LoVo (cell line): ENCODE results near the gene GNPNAT1.
A peak's percentile ranks its signal among the peaks of the same experiment; 100 is the strongest.

ENCODE experiments used
- DNase-seq: peaks from one replicate; pipeline ENCODE4 v3.0.0-alpha.2; 2016; ENCODE audit warnings: low spot score

GNPNAT1 gene

DNA sequence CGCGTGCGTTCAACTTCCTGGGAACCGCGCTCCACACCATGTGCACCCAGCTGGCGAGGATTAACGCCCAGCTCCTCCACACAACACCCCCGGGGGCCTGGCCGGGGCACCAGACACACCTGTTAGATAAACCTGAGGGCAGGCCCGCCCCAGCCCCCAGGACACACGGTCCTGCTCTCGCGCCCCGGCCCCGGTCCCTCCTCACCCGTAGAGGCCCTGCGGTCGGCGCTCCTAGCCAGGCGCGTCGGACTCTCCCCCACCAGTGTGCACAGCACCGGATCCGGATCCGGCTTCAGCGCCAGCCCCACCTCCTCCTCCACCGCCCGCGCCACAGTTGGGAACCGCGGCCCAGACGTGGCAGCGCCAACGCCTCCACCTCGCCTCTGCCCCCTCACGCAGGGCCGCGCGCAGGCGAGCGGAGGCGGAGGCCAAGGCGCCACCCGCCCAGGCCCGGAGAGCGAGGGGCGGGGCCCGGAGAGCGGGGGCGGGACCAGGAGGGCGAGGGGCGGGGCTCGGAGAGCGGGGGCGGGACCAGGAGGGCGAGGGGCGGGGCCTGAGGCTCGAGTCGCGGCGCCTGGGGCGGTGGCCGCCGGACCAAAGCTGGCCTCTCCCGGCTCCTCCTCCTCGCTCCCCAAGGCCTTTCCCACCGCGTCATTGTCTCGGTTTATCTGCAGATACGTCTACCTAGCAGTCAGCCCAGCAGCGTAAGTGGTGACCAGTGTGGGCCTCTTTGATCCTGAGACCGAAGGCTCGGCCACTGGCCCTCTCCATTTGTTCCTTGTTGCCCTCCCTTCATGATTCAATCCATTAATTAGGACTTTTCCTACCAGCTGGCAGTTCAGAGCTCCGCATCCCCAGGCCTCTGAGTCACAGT, at the start of gene GNPNAT1:
Gene GNPNAT1 (minus strand): TSS at position 385 of the 874 bp plus-strand sequence. CDS start 6,957 bp downstream, outside the sequence.
- DNase-seq = peak; percentile 91

DNA sequence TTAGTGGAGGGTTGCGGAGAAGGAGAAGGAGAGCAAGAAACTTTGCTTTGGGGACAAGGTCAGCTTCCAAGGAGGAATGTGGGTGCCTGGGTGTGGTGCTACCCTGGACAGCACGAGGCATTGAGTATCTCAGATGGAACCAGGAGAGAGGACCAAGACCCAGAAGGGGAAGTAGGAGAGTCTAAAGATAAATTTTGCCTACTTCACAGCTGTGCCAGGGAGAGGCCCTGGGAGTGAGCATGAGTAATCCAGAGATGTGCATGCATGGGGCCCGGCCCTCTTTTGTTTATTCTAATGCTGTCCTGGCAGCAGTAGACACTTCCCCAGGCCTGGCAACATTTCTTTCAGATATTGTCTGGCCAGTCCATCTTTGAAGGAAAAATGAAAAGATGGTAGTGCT, 49.5 kb upstream of the GNPNAT1 start:
- no peak for DNase-seq

DNA sequence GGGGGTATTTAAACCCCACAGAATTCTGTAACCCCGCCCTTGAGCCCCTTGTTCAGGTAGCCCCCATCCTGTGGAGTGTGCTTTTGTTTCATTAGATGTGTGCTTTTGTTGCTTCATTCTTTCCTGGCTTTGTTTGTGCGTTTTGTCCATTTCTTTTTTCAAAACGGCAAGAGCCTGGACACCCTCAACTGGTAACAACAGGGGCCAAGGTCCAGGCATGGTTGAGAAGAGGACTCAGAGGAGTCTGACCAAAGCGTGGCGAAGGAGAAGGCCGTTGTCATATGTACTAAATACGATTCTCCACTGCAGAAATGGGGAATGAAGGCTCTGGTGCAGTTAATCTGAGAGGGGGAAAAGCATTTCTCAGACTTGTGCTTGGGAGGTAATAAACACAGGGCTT, 46.0 kb upstream of the GNPNAT1 start:
- no peak for DNase-seq

DNA sequence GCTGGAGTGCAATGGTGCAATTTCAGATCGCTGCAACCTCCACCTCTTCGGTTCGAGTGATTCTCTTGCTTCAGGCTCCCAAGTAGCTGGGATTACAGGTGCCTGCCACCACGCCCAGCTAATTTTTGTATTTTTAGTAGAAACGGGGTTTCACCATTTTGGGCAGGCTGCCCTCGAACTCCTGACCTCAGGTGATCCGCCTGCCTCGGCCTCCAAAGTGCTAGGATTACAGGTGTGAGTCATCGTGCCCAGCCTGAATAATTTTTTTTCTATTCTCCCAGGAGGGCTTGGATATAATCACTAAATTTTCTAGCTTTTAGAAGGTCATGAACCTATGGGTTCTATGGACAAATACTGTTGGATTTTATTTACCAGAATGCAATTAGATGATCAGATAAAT, 44.7 kb upstream of the GNPNAT1 start:
- DNase-seq = no peak

DNA sequence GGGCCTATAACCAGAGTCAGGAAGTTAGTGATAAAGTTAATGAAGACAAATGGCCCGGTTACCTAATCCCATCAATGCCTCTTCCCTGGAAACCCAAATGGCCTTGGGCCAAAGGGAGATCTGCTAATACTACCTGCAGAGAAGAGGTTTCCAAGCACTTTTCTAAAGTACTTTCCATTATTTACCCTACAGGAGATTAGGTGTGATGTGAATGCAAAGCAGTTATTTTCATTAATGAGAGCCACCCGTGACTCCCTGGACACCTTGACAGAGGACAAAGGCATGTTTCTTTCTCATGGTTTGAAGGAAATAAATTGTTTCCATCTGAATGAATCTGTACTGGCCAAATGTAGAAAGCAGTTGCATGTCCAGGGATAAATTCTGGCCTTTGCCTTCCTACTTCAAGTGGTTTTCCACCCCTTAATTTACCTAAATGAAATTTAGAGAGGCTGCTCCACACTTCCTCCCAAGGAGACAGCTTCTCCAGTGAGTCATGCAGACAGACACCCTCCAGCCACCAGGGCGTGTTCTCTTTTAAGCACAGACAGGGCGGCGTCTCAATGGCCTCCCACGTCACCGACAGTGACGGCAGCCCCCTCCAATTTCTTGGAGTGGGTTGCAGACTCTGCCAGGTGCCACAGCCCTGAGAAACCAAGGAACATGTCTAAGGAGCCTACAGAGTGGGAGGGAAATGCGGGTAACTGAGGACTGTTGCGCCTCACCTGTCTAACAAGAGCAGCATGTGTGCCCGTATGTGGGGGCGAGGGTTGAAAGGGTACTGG, 43.9 kb upstream of the GNPNAT1 start:
- peak; percentile 13 for DNase-seq

DNA sequence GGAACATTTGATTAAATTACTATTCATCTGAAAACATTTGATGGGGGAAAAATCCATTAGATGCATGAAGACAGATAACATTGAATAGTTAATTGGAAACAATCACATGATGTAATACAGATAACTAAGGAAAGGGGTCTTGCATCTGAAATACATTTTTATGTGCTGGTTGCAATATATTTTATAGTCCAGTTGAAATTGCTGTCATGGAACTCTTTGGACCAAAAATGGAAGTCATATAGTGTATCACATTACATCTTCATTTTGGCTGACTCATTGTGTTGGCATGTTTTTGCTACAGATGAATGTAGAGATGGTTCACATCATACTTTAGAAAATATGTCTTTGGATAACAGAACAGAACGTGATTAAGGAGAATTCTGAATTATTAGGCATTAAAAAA, 43.0 kb upstream of the GNPNAT1 start:
- DNase-seq = no peak

DNA sequence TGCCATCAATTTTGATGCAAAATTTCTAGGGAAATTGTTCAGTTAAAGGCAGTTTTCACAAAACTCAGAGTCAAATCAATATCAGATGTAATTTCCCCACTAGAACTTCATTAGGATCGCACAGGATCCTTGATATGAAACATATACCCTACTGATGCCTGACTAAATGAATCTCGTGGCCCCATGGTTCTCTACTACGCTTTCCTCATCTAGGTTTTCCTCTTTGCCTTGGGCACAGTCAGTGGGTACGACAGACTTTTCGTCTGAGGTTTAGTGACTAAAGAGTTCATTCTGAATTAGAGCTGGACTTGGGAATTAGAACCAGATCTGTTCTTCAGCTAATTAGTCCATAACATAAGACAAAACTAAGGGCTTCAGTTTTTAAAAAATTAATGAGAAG, 42.5 kb upstream of the GNPNAT1 start:
- DNase-seq = no peak

DNA sequence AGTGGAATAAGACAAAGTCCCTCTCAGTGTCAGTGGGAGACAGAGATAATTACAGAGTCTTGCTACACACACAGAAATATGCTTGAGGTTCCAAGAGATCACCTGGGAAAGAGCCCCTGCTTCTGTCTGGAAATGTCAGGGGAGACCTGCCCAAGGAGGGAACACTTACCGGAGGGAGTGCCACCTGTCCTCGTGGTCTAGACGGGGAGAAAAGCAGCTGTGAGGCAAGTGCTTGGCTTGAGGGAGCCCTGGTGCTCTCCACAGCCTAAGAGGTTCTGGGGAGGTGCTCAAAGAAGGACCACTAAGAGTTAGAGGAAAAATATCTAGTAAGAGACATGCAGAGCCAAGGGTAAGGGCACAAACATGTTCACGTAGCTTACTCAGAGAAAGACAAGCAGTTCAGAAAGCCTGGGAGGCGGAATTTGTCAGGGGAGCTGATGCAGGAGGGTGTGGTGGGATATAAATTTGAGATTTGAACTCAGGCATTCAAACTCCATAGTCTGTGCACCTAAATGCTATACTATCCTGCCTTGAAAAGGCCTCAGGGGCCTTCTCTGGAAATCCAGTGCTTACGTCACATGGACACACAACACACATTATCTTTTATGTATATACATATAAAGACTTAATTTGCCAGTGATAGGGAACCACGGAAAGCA, 38.2 kb upstream of the GNPNAT1 start:
- DNase-seq = no peak

DNA sequence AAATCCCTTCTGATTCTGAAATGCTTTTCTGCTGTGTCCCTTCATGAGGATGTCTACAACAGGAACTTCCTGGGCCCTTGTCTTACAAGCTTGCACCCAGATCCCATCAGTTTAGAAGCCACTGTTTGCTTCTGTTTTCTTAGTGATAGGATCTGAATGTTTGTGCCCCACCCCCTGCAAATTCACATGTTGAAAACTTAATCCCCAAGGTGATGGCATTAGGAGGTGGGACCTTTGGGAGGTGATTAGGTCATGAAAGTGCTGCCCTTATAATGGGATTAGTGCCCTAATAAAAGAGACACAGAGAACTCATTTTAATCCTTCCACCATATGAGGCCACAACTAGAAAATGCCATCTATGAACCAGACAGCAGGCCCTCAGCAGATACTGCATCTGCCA, 36.0 kb upstream of the GNPNAT1 start:
- no peak for DNase-seq

DNA sequence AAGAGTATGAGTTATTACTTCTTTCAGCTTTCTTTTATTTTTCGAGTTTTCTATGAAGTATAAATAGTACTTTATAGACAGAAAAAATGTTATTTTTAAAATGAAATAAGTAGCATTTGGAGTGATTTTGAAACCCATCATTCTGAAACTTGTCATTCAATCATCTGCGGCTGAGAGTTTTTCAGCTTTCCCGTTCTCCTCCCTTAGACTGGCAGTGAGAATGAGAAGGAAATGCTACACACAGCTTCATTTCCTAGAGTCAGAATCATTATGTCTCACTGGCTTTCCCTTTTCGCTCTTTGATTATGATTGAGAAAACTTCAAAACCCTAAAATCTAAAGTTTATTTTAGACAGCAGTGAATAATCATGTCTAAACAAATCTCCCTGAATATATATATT, 33.7 kb upstream of the GNPNAT1 start:
- DNase-seq = no peak

DNA sequence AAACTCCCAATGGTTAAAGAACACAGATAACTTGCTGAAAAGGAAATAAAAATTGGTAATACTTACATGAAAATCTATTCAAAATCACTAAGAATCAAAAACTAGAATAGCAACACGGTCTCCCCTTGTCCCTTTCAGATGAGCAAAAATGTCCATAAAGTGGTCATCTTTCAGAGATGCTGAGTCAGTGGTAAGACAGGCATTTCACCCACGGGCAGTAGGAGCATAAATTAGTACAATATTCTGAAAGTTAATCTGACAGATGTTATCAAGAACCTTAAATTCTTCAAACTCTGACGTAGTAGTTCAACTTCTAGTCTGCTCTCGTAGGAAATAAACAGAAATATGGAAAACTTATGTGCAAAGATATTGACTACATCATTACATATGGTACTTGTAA, 33.1 kb upstream of the GNPNAT1 start:
- DNase-seq = no peak

DNA sequence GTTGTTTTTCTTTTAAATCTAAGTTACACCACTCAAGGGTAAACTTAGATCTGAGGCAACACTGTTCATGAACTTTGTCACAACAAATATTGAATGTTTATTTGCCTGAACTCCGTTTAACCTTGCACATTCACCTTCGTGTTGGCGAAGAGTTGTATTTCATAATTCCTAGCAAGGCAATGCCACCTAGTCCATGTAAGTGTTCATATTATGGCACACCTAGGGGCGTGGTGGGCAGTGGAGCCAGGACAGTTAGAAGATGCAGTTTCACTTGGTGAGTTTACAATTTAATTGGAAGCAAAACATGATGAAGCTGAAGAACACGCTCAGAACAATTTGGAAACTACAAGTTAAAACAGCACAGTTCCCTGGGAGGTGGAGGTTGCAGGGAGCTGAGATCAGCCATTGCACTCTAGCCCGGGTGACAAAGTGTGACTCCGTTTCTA, 30.4 kb upstream of the GNPNAT1 start:
- DNase-seq = no peak

DNA sequence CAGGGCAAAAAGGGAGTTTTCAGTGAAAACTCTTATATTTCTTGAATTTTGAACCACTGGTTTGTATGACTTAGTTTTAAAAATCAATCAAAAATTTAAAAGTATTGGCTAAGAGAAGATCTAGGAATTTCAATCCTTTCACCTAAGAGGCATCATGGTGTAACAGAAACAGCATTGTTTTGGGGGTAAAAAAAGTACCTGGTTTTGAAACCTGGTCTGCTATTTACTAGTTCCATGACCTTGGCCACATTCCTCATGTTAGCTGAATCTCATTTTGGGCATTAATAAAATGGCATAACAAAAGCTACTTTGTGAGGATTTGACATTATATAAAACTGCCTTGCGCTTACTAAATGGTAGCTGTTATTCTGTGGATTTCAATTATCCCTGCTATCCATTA, 16.7 kb upstream of the GNPNAT1 start:
- no peak for DNase-seq

DNA sequence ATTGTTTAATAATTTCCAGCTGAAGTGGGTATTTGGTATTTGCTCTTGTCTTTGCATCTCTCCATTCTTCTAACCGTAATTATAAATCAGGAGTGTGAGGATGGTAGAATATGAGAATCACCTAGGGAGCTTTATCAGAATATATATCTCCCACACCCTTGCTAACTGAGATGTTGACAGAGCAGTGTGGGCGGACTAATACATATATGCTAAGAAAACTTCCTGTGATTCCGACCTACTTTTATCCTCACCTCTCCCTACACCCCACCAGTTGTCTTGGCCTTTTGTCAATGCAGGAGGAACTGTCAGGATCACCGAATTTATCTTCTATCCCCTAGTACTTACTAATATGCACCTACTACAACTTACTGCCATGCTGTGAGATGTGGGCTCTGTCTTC, 14.7 kb upstream of the GNPNAT1 start:
- DNase-seq = no peak

DNA sequence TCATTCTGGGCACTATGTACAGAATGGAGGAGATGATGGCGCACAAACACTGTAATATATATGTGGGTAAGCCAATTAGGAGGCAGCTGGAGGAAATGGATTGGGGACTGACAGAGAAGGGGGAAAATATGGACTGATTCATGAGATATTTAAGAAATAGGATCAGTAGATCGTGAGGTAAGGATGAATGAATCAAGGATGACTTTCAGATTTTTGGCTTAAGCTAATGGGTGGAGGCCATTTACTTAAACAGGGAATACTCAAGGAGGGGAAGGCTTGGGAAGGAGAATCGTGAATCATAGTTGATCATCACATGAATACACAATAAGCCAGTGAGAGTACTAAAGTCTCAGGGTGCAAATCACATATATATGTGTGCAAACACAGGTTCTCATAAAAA, 11.2 kb upstream of the GNPNAT1 start:
- DNase-seq = no peak

DNA sequence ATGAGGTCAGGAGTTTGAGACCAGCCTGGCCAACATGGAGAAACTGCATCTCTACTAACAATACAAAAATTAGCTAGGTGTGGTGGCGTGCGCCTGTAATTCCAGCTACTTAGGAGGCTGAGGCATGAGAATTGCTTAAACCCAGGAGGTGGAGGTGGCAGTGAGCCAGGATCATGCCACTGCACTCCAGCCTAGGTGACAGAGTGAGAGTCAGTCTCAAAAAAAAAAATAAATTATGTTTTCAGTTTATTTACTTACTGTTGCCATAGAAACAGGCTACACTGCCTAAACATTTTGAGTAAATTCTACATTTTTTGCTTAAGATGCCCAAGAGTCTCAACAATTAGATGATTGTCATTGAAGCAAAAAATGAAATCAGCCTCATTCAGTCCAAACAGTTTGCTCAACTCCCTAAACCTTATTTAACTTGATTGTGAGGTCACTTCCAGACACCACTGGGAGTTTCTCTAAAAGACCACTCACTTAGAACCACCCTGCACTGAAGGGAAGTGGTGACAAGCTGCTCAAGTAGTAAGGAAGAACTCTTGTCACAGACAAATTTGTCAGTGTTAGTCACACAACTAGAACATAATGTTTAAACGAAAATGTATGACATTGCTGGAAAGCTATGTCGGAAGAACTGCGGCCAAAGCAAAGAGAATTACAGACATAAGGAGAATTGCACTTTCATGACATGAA, 9.8 kb upstream of the GNPNAT1 start:
- DNase-seq = no peak

DNA sequence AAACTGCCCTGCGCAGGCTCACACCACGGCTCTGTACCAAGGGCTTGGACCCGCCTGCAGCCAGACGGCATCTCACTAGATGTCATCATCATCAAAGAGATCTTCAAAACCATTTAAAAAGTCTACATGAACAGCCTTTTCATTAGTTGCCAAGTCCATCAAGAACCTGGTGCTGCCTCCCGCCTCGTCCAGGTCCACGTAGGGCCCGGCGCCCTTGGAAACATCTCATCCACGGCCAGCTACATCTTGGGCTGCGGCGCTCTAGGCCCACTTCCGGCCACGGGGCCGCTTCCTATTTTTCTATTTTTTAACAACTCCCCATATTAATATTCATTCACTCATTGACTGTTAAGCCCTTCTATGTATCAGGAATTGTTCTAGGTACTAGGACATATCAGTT, 7.4 kb upstream of the GNPNAT1 start:
- DNase-seq = no peak

DNA sequence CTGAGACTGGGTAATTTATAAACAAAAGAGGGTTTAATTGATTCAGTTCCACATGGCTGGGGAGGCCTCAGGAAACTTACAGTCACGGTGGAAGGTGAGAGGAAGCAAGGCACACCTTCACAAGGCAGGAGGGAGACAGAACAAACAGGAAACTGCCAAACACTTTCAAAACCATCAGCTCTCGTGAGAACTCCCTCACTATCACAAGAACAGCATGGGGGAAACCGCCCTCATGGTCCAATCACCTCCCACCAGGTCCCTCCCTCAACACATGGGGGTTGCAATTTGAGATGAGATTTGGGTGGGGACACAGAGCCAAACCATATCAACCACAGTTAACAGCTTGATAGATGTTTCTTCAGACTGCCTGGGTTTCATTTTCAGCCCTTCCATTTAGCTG, 6.2 kb upstream of the GNPNAT1 start:
- no peak for DNase-seq

DNA sequence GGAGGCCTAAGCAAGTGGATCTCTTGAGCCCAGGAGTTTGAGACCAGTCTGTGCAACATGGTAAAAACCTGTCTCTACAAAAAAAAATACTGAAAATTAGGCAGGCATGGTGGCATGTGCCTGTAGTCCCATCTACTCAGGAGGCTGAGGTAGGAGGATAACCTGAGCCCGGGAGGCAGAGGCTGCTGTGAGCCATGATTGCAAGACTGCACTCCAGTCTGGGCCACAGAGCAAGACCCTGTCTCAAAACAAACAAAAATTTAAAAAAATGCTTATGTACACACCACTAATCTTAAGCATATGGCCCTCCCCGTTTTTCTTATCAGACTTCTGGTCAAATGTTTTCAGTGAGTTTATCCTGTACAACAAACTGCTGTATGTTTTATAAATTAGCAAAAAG, 1.7 kb upstream of the GNPNAT1 start:
- no peak for DNase-seq

DNA sequence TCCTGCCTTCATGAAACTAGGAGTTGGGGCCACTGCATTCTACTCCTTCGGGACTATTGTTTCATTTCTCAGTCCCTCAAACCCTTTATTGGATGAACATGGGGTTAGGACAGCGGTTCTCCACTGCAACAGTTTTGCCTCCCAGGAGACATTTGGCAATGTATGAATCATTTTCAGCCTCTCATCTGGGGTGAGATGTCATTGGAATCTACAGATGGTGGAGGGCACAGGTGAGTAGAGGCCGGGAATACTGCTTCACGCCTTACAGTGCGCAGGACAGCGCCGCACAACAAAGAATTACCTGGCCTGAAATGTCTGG, 649 bp upstream of the GNPNAT1 start:
- DNase-seq = no peak

DNA sequence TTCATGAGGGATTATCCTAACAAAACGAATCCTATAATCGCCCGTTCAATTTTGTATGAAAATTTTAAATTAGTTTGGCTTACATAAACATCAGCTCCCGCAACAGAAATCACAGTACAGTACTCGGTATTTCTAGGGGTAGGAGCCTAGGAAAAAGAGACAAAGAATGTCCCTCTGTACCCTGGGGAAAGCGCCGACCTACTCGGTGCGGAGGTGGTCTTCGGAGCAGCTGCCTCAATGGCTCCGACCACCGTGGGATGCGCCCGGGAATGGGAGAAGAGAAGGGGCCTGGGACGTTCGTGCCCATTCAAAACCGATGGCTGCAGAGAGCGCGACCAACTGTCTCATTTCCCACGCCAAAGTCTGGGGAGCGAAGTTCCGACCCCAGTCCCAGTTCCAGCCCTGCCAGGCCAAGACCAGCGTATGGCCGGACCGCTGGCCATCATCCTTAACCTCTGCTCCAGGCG, 618 bp downstream of the GNPNAT1 start:
- no peak for DNase-seq
